IPS DF 19.7 (cell line): ENCODE results near the gene IFNG.
A peak's percentile ranks its signal among the peaks of the same experiment; 100 is the strongest.

Experiments
- DNase-seq: peaks from one replicate; pipeline ENCODE4 v3.0.0-alpha.2; 2013; ENCODE audit warnings: low read depth, low spot score

IFNG gene

GRCh38 chr12:68115281-68115680 lies 44.3 kb downstream of the IFNG start:
- DNase-seq, result no peak

- no peak for DNase-seq
Measured at GRCh38 chr12:68114606-68115005, 44.9 kb downstream of the IFNG start.

- peak; percentile 20 for DNase-seq
Measured at GRCh38 chr12:68113644-68114043, 45.9 kb downstream of the IFNG start.

GRCh38 chr12:68111995-68112394 lies 47.5 kb downstream of the IFNG start:
- DNase-seq, result no peak

- no peak for DNase-seq
Measured at GRCh38 chr12:68109444-68110217, 49.9 kb downstream of the IFNG start.

GRCh38 chr12:68109001-68109400 lies 50.5 kb downstream of the IFNG start:
- DNase-seq, result no peak

GRCh38 chr12:68106660-68107059 lies 52.9 kb downstream of the IFNG start:
- no peak for DNase-seq

- no peak for DNase-seq
Measured at GRCh38 chr12:68106160-68106559, 53.4 kb downstream of the IFNG start.
